CD4-positive, alpha-beta T cell treated with Interleukin-12 subunit alpha and Interleukin-12 subunit beta, for 1 hour (primary cell): ENCODE measurements around the gene NRARP.
A peak's percentile ranks its signal among the peaks of the same experiment; 100 is the strongest.
"Not testable (repeated sequence)": the region's sequence is repeated elsewhere in the genome, so short reads cannot be mapped to it uniquely, and the experiment has no call there.

Source experiments
- DNase-seq: peaks from one replicate; pipeline ENCODE4 v3.0.0-alpha.2; 2020

NRARP gene

GRCh38 chr9:137275588-137276472 is 26.2 kb downstream of the NRARP start:
- no peak for DNase-seq

GRCh38 chr9:137275203-137275587 is 26.9 kb downstream of the NRARP start:
- DNase-seq: no peak

- no peak for DNase-seq
These were observed 28.3 kb downstream of the NRARP start for GRCh38 chr9:137273611-137274320.

- DNase-seq: no peak
These were observed 29.0 kb downstream of the NRARP start for GRCh38 chr9:137273095-137273490.

- DNase-seq: no peak
These were observed 29.6 kb downstream of the NRARP start for GRCh38 chr9:137272241-137273094.

GRCh38 chr9:137271696-137272076 is 30.4 kb downstream of the NRARP start:
- DNase-seq: no peak

GRCh38 chr9:137270929-137271695 is 31.0 kb downstream of the NRARP start:
- peak; percentile 17 for DNase-seq

- no peak for DNase-seq
These were observed 32.8 kb downstream of the NRARP start for GRCh38 chr9:137269231-137269772.

- no peak for DNase-seq
These were observed 33.4 kb downstream of the NRARP start for GRCh38 chr9:137268538-137269201.

- DNase-seq: no peak
These were observed 34.1 kb downstream of the NRARP start for GRCh38 chr9:137267933-137268355.

- DNase-seq: no peak
These were observed 35.3 kb downstream of the NRARP start for GRCh38 chr9:137266585-137267453.

- no peak for DNase-seq
These were observed 35.9 kb downstream of the NRARP start for GRCh38 chr9:137266162-137266527.

GRCh38 chr9:137265496-137266161 is 36.4 kb downstream of the NRARP start:
- DNase-seq: no peak

- no peak for DNase-seq
These were observed 38.0 kb downstream of the NRARP start for GRCh38 chr9:137264067-137264466.

GRCh38 chr9:137263506-137263905 is 38.6 kb downstream of the NRARP start:
- DNase-seq: no peak

GRCh38 chr9:137262909-137263285 is 39.2 kb downstream of the NRARP start:
- DNase-seq: no peak

GRCh38 chr9:137262173-137262908 is 39.7 kb downstream of the NRARP start:
- DNase-seq: not testable (repeated sequence)

GRCh38 chr9:137256856-137257255 is 45.2 kb downstream of the NRARP start:
- no peak for DNase-seq

GRCh38 chr9:137256362-137256761 is 45.7 kb downstream of the NRARP start:
- no peak for DNase-seq
